Right lobe of liver (tissue), 4 donors: ENCODE data around the gene SLC26A8.

ENCODE experiments used
- CTCF ChIP-seq, 4 donors: fragments of 200-600 bp in 3 of 4; fragments of 450-650 bp in 1 of 4; IDR thresholded peaks; one replicate each; pipeline versions ENCODE4 v1.5.1 to v1.8.0; 2016 to 2022; ENCODE audit warnings: antibody characterized with exemption in 4 of 4, mild to moderate bottlenecking in 2 of 4
- POLR2A ChIP-seq: fragments of 450-650 bp; IDR thresholded peaks from one replicate; pipeline ENCODE4 v1.6.1; 2017; ENCODE audit warnings: antibody characterized with exemption, mild to moderate bottlenecking
- donor health status: DM: no; HTN: no; CAD: no.
- donor health status: DM: no; HTN: no; CAD: no.
- donor health status: DM: no; HTN: yes; CAD: no.

- TF ChIP-seq CTCF (IDR thresholded peaks at IDR 0.05) (no peak), POLR2A (no peak)
Observed at GRCh38 chr6:35925961-35926360, 98.5 kb downstream of the SLC26A8 start.
